SK-N-SH (cell line): ENCODE results near the gene GALK1.

Experiments
- CHD2 ChIP-seq: fragments of 150-350 bp; IDR thresholded peaks from 2 replicates; pipeline ENCODE4 v1.6.1; 2018; ENCODE audit warnings: low read length; ENCODE audit not compliant: partially characterized antibody
- CTCF ChIP-seq: fragments of 200-600 bp; sonication (generic); IDR thresholded peaks from 2 replicates; pipeline ENCODE4 v1.6.1; 2017; ENCODE audit warnings: antibody characterized with exemption, mild to moderate bottlenecking, moderate library complexity
- ELF1 ChIP-seq: IDR thresholded peaks from 2 replicates; pipeline ENCODE4 v1.4.0; 2012
- EP300 ChIP-seq, 2 experiments: IDR thresholded peaks; 2 replicates each; pipeline versions ENCODE4 v1.4.0 to v1.6.1; 2012; ENCODE audit warnings: borderline replicate concordance in 1 of 2, low read depth in 1 of 2, low read length in 1 of 2
- EZH2phosphoT487 ChIP-seq: fragments of 200-600 bp; sonication (generic); IDR thresholded peaks from 2 replicates; pipeline ENCODE4 v1.6.1; 2017; ENCODE audit warnings: low read depth, mixed run types, mild to moderate bottlenecking, antibody characterized with exemption, moderate library complexity, borderline replicate concordance
- FOXM1 ChIP-seq: IDR thresholded peaks from 2 replicates; pipeline ENCODE4 v1.4.0; 2012; ENCODE audit warnings: low read depth, mild to moderate bottlenecking
- GABPA ChIP-seq: IDR thresholded peaks from 2 replicates; pipeline ENCODE4 v1.4.0; 2012; ENCODE audit warnings: low read depth, mild to moderate bottlenecking
- JUND ChIP-seq: IDR thresholded peaks from 2 replicates; pipeline ENCODE4 v1.4.0; 2012
- POLR2AphosphoS5 ChIP-seq: IDR thresholded peaks from 2 replicates; pipeline ENCODE4 v1.6.1; 2012; ENCODE audit warnings: low read depth, low read length
- RAD21 ChIP-seq: IDR thresholded peaks from 2 replicates; pipeline ENCODE4 v1.6.1; 2012; ENCODE audit warnings: mild to moderate bottlenecking, low read length
- REST ChIP-seq: IDR thresholded peaks from 2 replicates; pipeline ENCODE4 v1.6.1; 2012; ENCODE audit warnings: mild to moderate bottlenecking, low read depth, low read length, moderate library complexity
- RFX5 ChIP-seq: IDR thresholded peaks from 2 replicates; pipeline ENCODE4 v1.6.1; 2012; ENCODE audit warnings: mild to moderate bottlenecking, improper control_type of control experiment, low read length
- TAF1 ChIP-seq: IDR thresholded peaks from 2 replicates; pipeline ENCODE4 v1.6.1; 2012; ENCODE audit warnings: low read depth, mild to moderate bottlenecking, low read length, moderate library complexity, borderline replicate concordance
- ZBTB33 ChIP-seq: IDR thresholded peaks from 2 replicates; pipeline ENCODE4 v1.4.0; 2012; ENCODE audit warnings: low read depth, borderline replicate concordance

GRCh38 chr17:75748706-75749105, 16.3 kb downstream of the GALK1 start:
- TF ChIP-seq EZH2phosphoT487 (no peak), FOXM1 (no peak), RFX5 (no peak), POLR2AphosphoS5 (no peak), CHD2 (no peak), CTCF (no peak), GABPA (no peak), ZBTB33 (no peak), REST (no peak), TAF1 (no peak), RAD21 (no peak), ELF1 (no peak), EP300 (IDR thresholded peaks at IDR 0.05; ENCODE audit: borderline replicate concordance in 1 of 2, low read depth in 1 of 2, low read length in 1 of 2) (no peak), JUND (no peak)
